B cell (primary cell): Measurements from ENCODE around the gene HYAL2. TPM values are rescaled to one million over a fixed set of nuclear protein-coding genes. Genes with fewer than 3 reads are reported as not detected.

Experiments used
- ATAC-seq: fragments of 200-7000 bp; cut with Tn5 transposase; one replicate; pipeline ENCODE4 v1.10.0; 2021; ENCODE audit warnings: low read depth, mild to moderate bottlenecking, moderate number of reproducible peaks, moderate library complexity
- CTCF ChIA-PET: fragments of 350-600 bp; sonication (Branson Sonifier 250); formaldehyde crosslinking; loops from one replicate; lab custom pipeline; 2021; ENCODE audit warnings: antibody characterized with exemption, inconsistent platforms; lab: Charles Lee
- POLR2A ChIA-PET: fragments of 350-600 bp; sonication (Branson Sonifier 250); formaldehyde crosslinking; loops from one replicate; lab custom pipeline; 2021; ENCODE audit warnings: antibody characterized with exemption; lab: Charles Lee
- DNase-seq: peaks from one replicate; pipeline ENCODE4 v3.0.0; 2013
- H2AFZ ChIP-seq: 2 replicates; pipeline ENCODE4 v1.6.1; 2012; ENCODE audit warnings: mild to moderate bottlenecking, low read depth, low read length; ENCODE audit not compliant: insufficient read depth, poor library complexity, severe bottlenecking
- H3K27ac ChIP-seq, 2 donors: 1 replicate in 1 of 2; 2 replicates in 1 of 2; pipeline ENCODE4 v1.5.1; 2012 to 2013; ENCODE audit warnings: low read length in 2 of 2, mild to moderate bottlenecking in 2 of 2, moderate library complexity in 1 of 2
- H3K27me3 ChIP-seq, 4 experiments: fragments of 200-600 bp in 1 of 4; sonication (generic) in 1 of 4; replicated peaks in 1 of 4; 1 replicate in 2 of 4; 2 replicates in 2 of 4; pipeline versions ENCODE4 v1.6.1 to v1.7.0; 2013 to 2016; ENCODE audit warnings: low read length in 3 of 4, mild to moderate bottlenecking in 2 of 4, mixed read lengths in 1 of 4, moderate library complexity in 1 of 4; ENCODE audit not compliant: insufficient read depth in 4 of 4, control insufficient read depth in 3 of 4; ENCODE audit errors: control extremely low read depth in 1 of 4
- H3K36me3 ChIP-seq, 2 experiments: replicated peaks in 1 of 2; 1 replicate in 1 of 2; 2 replicates in 1 of 2; pipeline versions ENCODE4 v1.6.1 to v1.7.1; 2013; ENCODE audit warnings: low read length in 1 of 2; ENCODE audit not compliant: insufficient read depth in 2 of 2, control insufficient read depth in 1 of 2; ENCODE audit errors: control extremely low read depth in 1 of 2, extremely low read depth in 1 of 2
- H3K4me1 ChIP-seq, 2 donors: fragments of 200-600 bp in 1 of 2; sonication (generic) in 1 of 2; 1 replicate in 1 of 2; 2 replicates in 1 of 2; pipeline versions ENCODE4 v1.5.1 to v1.6.1; 2013 to 2017; ENCODE audit warnings: low read length in 2 of 2; ENCODE audit not compliant: control insufficient read depth in 2 of 2, insufficient read depth in 2 of 2
- H3K4me2 ChIP-seq: replicated peaks from 2 replicates; pipeline ENCODE3; 2012; ENCODE audit warnings: mild to moderate bottlenecking, low read depth, low read length; ENCODE audit not compliant: poor library complexity, severe bottlenecking
- H3K4me3 ChIP-seq, 5 experiments: fragments of 200-600 bp in 1 of 5; sonication (generic) in 1 of 5; 1 replicate in 3 of 5; 2 replicates in 2 of 5; pipeline versions ENCODE4 v1.5.1 to v1.7.0; 2011 to 2016; ENCODE audit warnings: low read length in 4 of 5, mild to moderate bottlenecking in 4 of 5, low read depth in 2 of 5, control low read depth in 1 of 5, moderate library complexity in 1 of 5; ENCODE audit not compliant: insufficient read depth in 1 of 5; ENCODE audit errors: control extremely low read depth in 1 of 5, extremely low read depth in 1 of 5
- H3K79me2 ChIP-seq: fragments of 200-600 bp; sonication (generic); one replicate; pipeline ENCODE4 v1.6.0; 2016; ENCODE audit warnings: low read length; ENCODE audit not compliant: control insufficient read depth, insufficient read depth
- H3K9ac ChIP-seq: fragments of 200-600 bp; sonication (generic); 2 replicates; pipeline ENCODE4 v1.6.1; 2017; ENCODE audit warnings: mild to moderate bottlenecking, low read length, moderate library complexity
- H3K9me3 ChIP-seq, 3 donors: one replicate each; pipeline versions ENCODE4 v1.6.1 to v1.7.1; 2013; ENCODE audit warnings: low read length in 2 of 3; ENCODE audit not compliant: control insufficient read depth in 2 of 3, insufficient read depth in 1 of 3; ENCODE audit errors: control extremely low read depth in 1 of 3
- H4K20me1 ChIP-seq: 2 replicates; pipeline ENCODE4 v1.6.0; 2012; ENCODE audit warnings: mild to moderate bottlenecking, low read length; ENCODE audit not compliant: insufficient read depth, control insufficient read depth, poor library complexity, severe bottlenecking
- H3K27ac Mint-ChIP-seq: one replicate; pipeline ENCODE4 v1.8.0; 2021; ENCODE audit warnings: mixed read lengths
- H3K27me3 Mint-ChIP-seq: one replicate; pipeline ENCODE4 v1.8.0; 2021; ENCODE audit warnings: mixed read lengths
- H3K4me1 Mint-ChIP-seq: one replicate; pipeline ENCODE4 v1.8.0; 2021; ENCODE audit warnings: mixed read lengths
- H3K4me3 Mint-ChIP-seq: one replicate; pipeline ENCODE4 v1.8.0; 2021; ENCODE audit warnings: mixed read lengths
- H3K9me3 Mint-ChIP-seq: one replicate; pipeline ENCODE4 v1.8.0; 2022; ENCODE audit warnings: mixed read lengths; ENCODE audit not compliant: insufficient read depth
- EZH2 ChIP-seq: IDR thresholded peaks from 2 replicates; pipeline ENCODE4 v1.6.1; 2012; ENCODE audit warnings: borderline replicate concordance, low read depth, mild to moderate bottlenecking, moderate library complexity, low read length; ENCODE audit not compliant: insufficient read depth, poor library complexity, severe bottlenecking
- WGBS: methylation state at CpG from one replicate; pipeline ENCODE4 v1.1.5; 2013; ENCODE audit warnings: missing lambda C conversion rate; ENCODE audit not compliant: insufficient coverage; 5-methylcytosine and 5-hydroxymethylcytosine counted together
- intact Hi-C: fragments of 100-400 bp; cut with micrococcal nuclease; formaldehyde crosslinking; loops from one replicate; pipeline ENCODE4 v1.10.0; 2022
- polyA plus RNA-seq: library from polyadenylated mRNA; depleted of rRNA; stranded (reverse); fragments of >200 nt; gene quantifications from 2 replicates; pipeline ENCODE4 v1.2.3, GENCODE V29; 2012
- total RNA-seq, 2 donors: library from RNA; stranded (reverse); fragments of 120-200 nt in 1 of 2; gene quantifications; 1 replicate in 1 of 2; 2 replicates in 1 of 2; pipeline versions ENCODE4 v1.2.3 to v1.2.4, GENCODE V29; 2013 to 2022
- TF ChIP-seq, protein P1 (sequence below): fragments of 200-600 bp; IDR thresholded peaks from one replicate; pipeline ENCODE4 v1.8.0; 2022; ENCODE audit warnings: antibody characterized with exemption, mild to moderate bottlenecking

Gene HYAL2
- total and polyA plus RNA-seq, 2 donors (not counting 1 experiment from before 2014, with no cell fraction given): 4.2 to 5.1 TPM

DNA sequence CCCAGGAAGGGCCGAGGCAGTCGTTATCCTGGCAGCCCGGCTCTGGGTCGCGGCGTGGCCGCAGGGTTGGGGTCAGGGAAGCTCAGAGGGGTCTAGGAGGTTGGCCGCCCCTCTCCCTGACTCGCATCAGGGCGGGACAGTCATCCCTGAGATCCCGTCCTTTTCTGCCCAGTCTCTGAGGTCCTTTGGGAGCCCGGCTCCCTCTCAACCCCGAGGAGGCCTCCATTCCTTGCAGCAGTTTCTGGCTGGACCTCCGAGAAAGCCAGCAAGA is 495 bp downstream of the HYAL2 start:
- peak overlapping the region; percentile 95 for H3K4me2 ChIP-seq
- peaks cover 0 to 21% of the 10 kb centered on the region in 2 experiments for H3K36me3 ChIP-seq
- 56% methylated on average over 14 of the region's 14 CpGs for WGBS
- H3K27ac Mint-ChIP-seq: peak overlapping the region; percentile 80
- no peak for DNase-seq
- H3K4me3 Mint-ChIP-seq: peak overlapping the region; percentile 87
- H2AFZ ChIP-seq: peak overlapping the region; percentile 99
- intact Hi-C loops: loop anchor here (5.0 kb wide), 1 partner anchor 85 kb away; the partner anchor contains the start of gene GNAI2
- peaks cover 12% of the 10 kb centered on the region for H3K79me2 ChIP-seq
- H3K4me3 ChIP-seq: peak overlapping the region in 4 of 5 experiments; percentile 65 to 95 (median 77)
- no peak for TF ChIP-seq EZH2
- TF ChIP-seq, protein P1, sequence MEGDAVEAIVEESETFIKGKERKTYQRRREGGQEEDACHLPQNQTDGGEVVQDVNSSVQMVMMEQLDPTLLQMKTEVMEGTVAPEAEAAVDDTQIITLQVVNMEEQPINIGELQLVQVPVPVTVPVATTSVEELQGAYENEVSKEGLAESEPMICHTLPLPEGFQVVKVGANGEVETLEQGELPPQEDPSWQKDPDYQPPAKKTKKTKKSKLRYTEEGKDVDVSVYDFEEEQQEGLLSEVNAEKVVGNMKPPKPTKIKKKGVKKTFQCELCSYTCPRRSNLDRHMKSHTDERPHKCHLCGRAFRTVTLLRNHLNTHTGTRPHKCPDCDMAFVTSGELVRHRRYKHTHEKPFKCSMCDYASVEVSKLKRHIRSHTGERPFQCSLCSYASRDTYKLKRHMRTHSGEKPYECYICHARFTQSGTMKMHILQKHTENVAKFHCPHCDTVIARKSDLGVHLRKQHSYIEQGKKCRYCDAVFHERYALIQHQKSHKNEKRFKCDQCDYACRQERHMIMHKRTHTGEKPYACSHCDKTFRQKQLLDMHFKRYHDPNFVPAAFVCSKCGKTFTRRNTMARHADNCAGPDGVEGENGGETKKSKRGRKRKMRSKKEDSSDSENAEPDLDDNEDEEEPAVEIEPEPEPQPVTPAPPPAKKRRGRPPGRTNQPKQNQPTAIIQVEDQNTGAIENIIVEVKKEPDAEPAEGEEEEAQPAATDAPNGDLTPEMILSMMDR: no peak
- ChIA-PET POLR2A (interaction anchor here (1.0 to 2.3 kb wide), 2 partner anchors 15 to 23 kb away, joined by 16 to 24 read pairs; partner anchors contain the start of genes HYAL3 and NAA80), CTCF (interaction anchor here (0.6 to 2.4 kb wide), 9 partner anchors 15 to 234 kb away, joined by 3 to 9 read pairs (median 4); partner anchors contain the start of genes CYB561D2, HYAL3, IFRD2 and NAA80)
- H3K27me3 ChIP-seq: no peaks in the 10 kb centered on the region
- peak overlapping the region; percentile 96 for H3K9ac ChIP-seq
- ATAC-seq: no peak
- peaks cover 47% of the 10 kb centered on the region for H3K4me1 Mint-ChIP-seq
- peaks cover 24 to 56% of the 10 kb centered on the region in 2 donors for H3K4me1 ChIP-seq
- H3K9me3 ChIP-seq: peaks cover 0 to 3% (median 0%) of the 10 kb centered on the region in 3 donors
- peak overlapping the region; percentile 94 to 96 for H3K27ac ChIP-seq
- no peaks in the 10 kb centered on the region for H3K9me3 Mint-ChIP-seq
- no peaks in the 10 kb centered on the region for H3K27me3 Mint-ChIP-seq
- peaks cover 2% of the 10 kb centered on the region for H4K20me1 ChIP-seq
